Naive thymus-derived CD4-positive, alpha-beta T cell (primary cell): ENCODE measurements around the gene FGD3. TPM values are rescaled to one million over a fixed set of nuclear protein-coding genes. Genes with fewer than 3 reads are reported as not detected.
A peak's percentile ranks its signal among the peaks of the same experiment; 100 is the strongest.

Experiments used
- ATAC-seq: fragments of 150-1000 bp; cut with Tn5 transposase; 2 replicates; pipeline ENCODE4 v1.10.0; 2021; ENCODE audit warnings: mild to moderate bottlenecking, moderate library complexity
- CTCF ChIA-PET: fragments of 350-600 bp; sonication (Branson Sonifier 250); formaldehyde crosslinking; loops from one replicate; lab custom pipeline; 2021; ENCODE audit warnings: antibody characterized with exemption; lab: Charles Lee
- POLR2A ChIA-PET: fragments of 350-600 bp; sonication (Branson Sonifier 250); formaldehyde crosslinking; loops from one replicate; lab custom pipeline; 2021; ENCODE audit warnings: antibody characterized with exemption, inconsistent platforms; lab: Charles Lee
- DNase-seq, 9 donors: peaks; one replicate each; pipeline versions ENCODE4 v3.0.0 to v3.0.0-alpha.2; 2020 to 2022; ENCODE audit warnings: mixed read lengths in 1 of 9
- H3K27ac ChIP-seq: one replicate; pipeline ENCODE4 v1.7.0; 2013; ENCODE audit warnings: mild to moderate bottlenecking, low read depth, low read length, moderate library complexity
- H3K27me3 ChIP-seq, 2 donors: one replicate each; pipeline ENCODE4 v1.7.0; 2013; ENCODE audit warnings: low read length in 2 of 2, mild to moderate bottlenecking in 2 of 2, moderate library complexity in 2 of 2; ENCODE audit not compliant: control insufficient read depth in 2 of 2, insufficient read depth in 2 of 2
- H3K36me3 ChIP-seq, 3 experiments: 1 replicate in 2 of 3; 2 replicates in 1 of 3; pipeline ENCODE4 v1.7.0; 2013; ENCODE audit warnings: low read length in 3 of 3, mild to moderate bottlenecking in 3 of 3, moderate library complexity in 1 of 3; ENCODE audit not compliant: insufficient read depth in 3 of 3, control insufficient read depth in 2 of 3
- H3K4me1 ChIP-seq, 2 donors: one replicate each; pipeline ENCODE4 v1.7.0; 2013; ENCODE audit warnings: low read length in 2 of 2, mild to moderate bottlenecking in 2 of 2, moderate library complexity in 1 of 2; ENCODE audit not compliant: control insufficient read depth in 2 of 2, insufficient read depth in 2 of 2
- H3K4me3 ChIP-seq: 2 replicates; pipeline ENCODE4 v1.7.0; 2013; ENCODE audit warnings: mild to moderate bottlenecking, low read length
- H3K9me3 ChIP-seq, 3 experiments: 1 replicate in 2 of 3; 2 replicates in 1 of 3; pipeline ENCODE4 v1.7.0; 2013; ENCODE audit warnings: low read length in 3 of 3; ENCODE audit not compliant: control insufficient read depth in 2 of 3
- H3K27ac Mint-ChIP-seq, 9 donors: one replicate each; pipeline ENCODE4 v1.8.0; 2020 to 2022; ENCODE audit warnings: mixed read lengths in 9 of 9, mild to moderate bottlenecking in 8 of 9, moderate library complexity in 5 of 9, inconsistent platforms in 2 of 9
- H3K27me3 Mint-ChIP-seq, 5 donors: one replicate each; pipeline ENCODE4 v1.8.0; 2021 to 2022; ENCODE audit warnings: mixed read lengths in 5 of 5, mild to moderate bottlenecking in 1 of 5
- H3K36me3 Mint-ChIP-seq, 5 donors: one replicate each; pipeline ENCODE4 v1.8.0; 2020 to 2022; ENCODE audit warnings: mixed read lengths in 5 of 5, mild to moderate bottlenecking in 3 of 5, inconsistent platforms in 1 of 5
- H3K4me1 Mint-ChIP-seq, 7 donors: one replicate each; pipeline ENCODE4 v1.8.0; 2020 to 2022; ENCODE audit warnings: mixed read lengths in 7 of 7, mild to moderate bottlenecking in 3 of 7, inconsistent platforms in 1 of 7
- H3K4me3 Mint-ChIP-seq, 10 donors: one replicate each; pipeline ENCODE4 v1.8.0; 2020 to 2022; ENCODE audit warnings: mild to moderate bottlenecking in 10 of 10, mixed read lengths in 10 of 10, moderate library complexity in 6 of 10, inconsistent platforms in 2 of 10
- H3K9me3 Mint-ChIP-seq, 11 donors: one replicate each; pipeline ENCODE4 v1.8.0; 2020 to 2022; ENCODE audit warnings: mixed read lengths in 11 of 11, mild to moderate bottlenecking in 4 of 11, inconsistent platforms in 1 of 11, moderate library complexity in 1 of 11
- intact Hi-C, 2 donors: fragments of 100-400 bp; cut with micrococcal nuclease; formaldehyde crosslinking; loops; one replicate each; pipeline ENCODE4 v1.15.1; 2023
- polyA plus RNA-seq, 2 donors: library from polyadenylated mRNA; unstranded; fragments of 300-500 nt; fragmentation: Illumina TruSeq; gene quantifications; one replicate each; pipeline ENCODE4 v1.2.3, GENCODE V29; 2021
- total RNA-seq, 6 experiments: library from RNA in 5 of 6; stranded (reverse) in 5 of 6; gene quantifications; 1 replicate in 5 of 6; 2 replicates in 1 of 6; pipeline ENCODE4 v1.2.3 and lab custom pipeline; 2021 to 2026

Gene FGD3
- total and polyA plus RNA-seq, 7 experiments from 2014 or later, result 114 to 341 (median 193) TPM

DNA sequence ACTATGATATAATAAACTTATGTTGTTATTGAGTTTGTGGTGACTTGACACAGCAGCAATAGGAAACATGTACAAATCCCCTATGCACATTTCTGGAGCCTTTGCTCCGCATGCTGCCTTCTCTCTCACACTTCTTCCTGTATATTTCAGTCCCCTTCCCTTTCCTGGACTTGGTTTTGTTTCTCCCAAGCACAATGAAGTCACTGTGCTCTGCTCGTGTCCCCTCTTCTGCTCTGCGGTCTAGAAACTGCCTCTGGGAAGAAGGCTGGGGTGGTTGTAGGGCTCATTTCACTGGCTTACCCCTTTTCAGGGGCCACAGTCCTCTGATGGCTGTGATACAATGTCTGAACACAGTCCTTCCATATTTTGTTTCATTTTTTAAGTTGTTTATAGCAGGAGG lies 15.7 kb upstream of the FGD3 start:
- no peak for DNase-seq
- no peak for ATAC-seq
- Mint-ChIP-seq H3K27me3 (peaks cover 0 to 25% (median 0%) of the 10 kb centered on the region in 5 donors), H3K36me3 (no peaks in the 10 kb centered on the region), H3K4me1 (peaks cover 0 to 7% (median 1%) of the 10 kb centered on the region in 7 donors), H3K9me3 (no peaks in the 10 kb centered on the region), H3K27ac (peak overlapping the region in 1 of 9 donors; percentile 85), H3K4me3 (no peak overlapping the region)
- Histone ChIP-seq H3K36me3 (no peaks in the 10 kb centered on the region), H3K9me3 (no peaks in the 10 kb centered on the region), H3K27ac (no peak overlapping the region), H3K4me1 (no peaks in the 10 kb centered on the region), H3K4me3 (no peak overlapping the region), H3K27me3 (no peaks in the 10 kb centered on the region)
- ChIA-PET CTCF (no interaction called here), POLR2A (no interaction called here)
- intact Hi-C loops, result no loop called here

DNA sequence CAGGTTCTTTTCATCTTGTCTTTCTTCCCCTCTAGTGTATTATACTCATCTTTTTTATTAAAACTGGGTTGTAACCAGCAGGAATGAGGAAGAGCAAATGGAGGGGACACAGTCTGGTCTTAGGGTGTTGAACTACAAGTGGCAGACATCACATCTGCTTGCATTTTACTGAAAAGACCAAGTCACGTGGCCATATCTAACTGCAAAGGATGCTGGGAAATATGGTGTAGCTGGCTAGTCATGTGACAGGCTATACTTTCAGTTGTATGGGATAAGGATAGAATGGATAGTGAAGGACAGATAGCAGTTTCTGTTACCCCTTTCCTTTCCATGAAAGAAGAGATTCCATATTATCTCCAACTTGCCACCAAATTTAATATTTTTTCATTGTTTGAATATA lies 13.0 kb upstream of the FGD3 start:
- Mint-ChIP-seq H3K27me3 (peaks cover 0 to 21% (median 0%) of the 10 kb centered on the region in 5 donors), H3K27ac (no peak overlapping the region), H3K4me1 (peaks cover 0 to 7% (median 1%) of the 10 kb centered on the region in 7 donors), H3K4me3 (no peak overlapping the region), H3K36me3 (no peaks in the 10 kb centered on the region), H3K9me3 (no peaks in the 10 kb centered on the region)
- CTCF ChIA-PET, result no interaction called here
- no peak overlapping the region for H3K4me3 ChIP-seq
- intact Hi-C loops, result no loop called here
- H3K4me1 ChIP-seq, result no peaks in the 10 kb centered on the region
- POLR2A ChIA-PET, result no interaction called here
- DNase-seq (no peak), ATAC-seq (no peak)
- no peak overlapping the region for H3K27ac ChIP-seq
- H3K9me3 ChIP-seq, result no peaks in the 10 kb centered on the region
- H3K27me3 ChIP-seq, result no peaks in the 10 kb centered on the region
- no peaks in the 10 kb centered on the region for H3K36me3 ChIP-seq

DNA sequence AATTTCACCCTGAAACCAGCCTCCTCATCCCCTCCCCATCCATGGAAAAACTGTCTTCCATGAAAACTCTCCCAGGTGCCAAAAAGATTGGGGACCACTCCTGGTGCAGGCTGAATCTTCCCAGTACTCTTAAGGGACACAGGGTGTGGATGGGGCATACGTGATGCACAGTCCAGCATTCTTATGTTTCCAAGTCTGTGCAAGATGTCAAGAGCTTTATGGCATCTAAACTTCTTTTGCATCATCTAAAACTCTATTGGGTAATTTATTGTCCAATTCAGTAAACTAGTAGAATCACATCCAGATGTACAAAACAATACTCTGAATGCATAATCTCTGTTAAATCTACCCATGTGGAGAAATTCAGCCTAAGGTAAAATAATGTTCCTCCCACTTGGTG lies 9.3 kb upstream of the FGD3 start:
- Mint-ChIP-seq H3K4me1 (peaks cover under 1 to 21% (median 3%) of the 10 kb centered on the region in 7 donors), H3K27ac (no peak overlapping the region), H3K27me3 (peaks cover 0 to 17% (median 0%) of the 10 kb centered on the region in 5 donors), H3K36me3 (no peaks in the 10 kb centered on the region), H3K4me3 (no peak overlapping the region), H3K9me3 (peaks cover 0 to 4% (median 0%) of the 10 kb centered on the region in 11 donors)
- Histone ChIP-seq H3K4me3 (no peak overlapping the region), H3K27me3 (no peaks in the 10 kb centered on the region), H3K27ac (no peak overlapping the region), H3K36me3 (no peaks in the 10 kb centered on the region), H3K4me1 (no peaks in the 10 kb centered on the region), H3K9me3 (no peaks in the 10 kb centered on the region)
- POLR2A ChIA-PET, result no interaction called here
- intact Hi-C loops, result no loop called here
- CTCF ChIA-PET, result no interaction called here
- DNase-seq, result no peak
- ATAC-seq, result no peak

DNA sequence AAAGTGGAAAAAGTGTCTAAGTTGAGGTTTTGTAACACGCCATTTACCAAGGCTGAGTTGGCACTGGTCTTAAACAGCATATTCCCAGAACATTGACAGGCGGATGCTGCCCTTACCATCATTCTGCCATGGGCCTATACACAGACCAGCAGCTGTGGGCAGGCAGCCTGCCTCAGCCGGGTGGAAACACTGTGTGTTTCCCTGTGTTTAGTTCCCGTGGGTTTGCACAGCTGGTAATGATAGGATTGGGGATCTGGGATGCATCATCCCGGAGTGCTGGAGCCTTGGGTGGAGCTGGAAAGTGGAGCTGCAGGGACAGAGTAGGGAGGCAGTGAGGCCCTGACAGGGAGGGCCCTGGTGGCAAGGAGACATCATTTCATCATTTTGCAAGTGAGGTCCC lies 5.5 kb upstream of the FGD3 start:
- peaks cover 7 to 9% of the 10 kb centered on the region in 2 donors for H3K4me1 ChIP-seq
- Mint-ChIP-seq H3K27ac (no peak overlapping the region), H3K9me3 (peaks cover 0 to 4% (median 0%) of the 10 kb centered on the region in 11 donors), H3K27me3 (peaks cover 0 to 20% (median 0%) of the 10 kb centered on the region in 5 donors), H3K4me3 (no peak overlapping the region), H3K36me3 (peaks cover 0 to 3% (median 0%) of the 10 kb centered on the region in 5 donors), H3K4me1 (peaks cover 6 to 26% (median 22%) of the 10 kb centered on the region in 7 donors)
- ATAC-seq (no peak), DNase-seq (no peak)
- no peak overlapping the region for H3K27ac ChIP-seq
- no peak overlapping the region for H3K4me3 ChIP-seq
- POLR2A ChIA-PET, result interaction anchor here (0.6 to 2.8 kb wide), 4 partner anchors 12 to 57 kb away, joined by 3 to 16 read pairs (median 6); no protein-coding TSS in a partner anchor
- H3K36me3 ChIP-seq, result no peaks in the 10 kb centered on the region
- intact Hi-C loops, result no loop called here
- CTCF ChIA-PET, result interaction anchor here (0.6 kb wide), 2 partner anchors 577 to 652 kb away, joined by 3 read pairs; no protein-coding TSS in a partner anchor
- H3K9me3 ChIP-seq, result no peaks in the 10 kb centered on the region
- H3K27me3 ChIP-seq, result no peaks in the 10 kb centered on the region

DNA sequence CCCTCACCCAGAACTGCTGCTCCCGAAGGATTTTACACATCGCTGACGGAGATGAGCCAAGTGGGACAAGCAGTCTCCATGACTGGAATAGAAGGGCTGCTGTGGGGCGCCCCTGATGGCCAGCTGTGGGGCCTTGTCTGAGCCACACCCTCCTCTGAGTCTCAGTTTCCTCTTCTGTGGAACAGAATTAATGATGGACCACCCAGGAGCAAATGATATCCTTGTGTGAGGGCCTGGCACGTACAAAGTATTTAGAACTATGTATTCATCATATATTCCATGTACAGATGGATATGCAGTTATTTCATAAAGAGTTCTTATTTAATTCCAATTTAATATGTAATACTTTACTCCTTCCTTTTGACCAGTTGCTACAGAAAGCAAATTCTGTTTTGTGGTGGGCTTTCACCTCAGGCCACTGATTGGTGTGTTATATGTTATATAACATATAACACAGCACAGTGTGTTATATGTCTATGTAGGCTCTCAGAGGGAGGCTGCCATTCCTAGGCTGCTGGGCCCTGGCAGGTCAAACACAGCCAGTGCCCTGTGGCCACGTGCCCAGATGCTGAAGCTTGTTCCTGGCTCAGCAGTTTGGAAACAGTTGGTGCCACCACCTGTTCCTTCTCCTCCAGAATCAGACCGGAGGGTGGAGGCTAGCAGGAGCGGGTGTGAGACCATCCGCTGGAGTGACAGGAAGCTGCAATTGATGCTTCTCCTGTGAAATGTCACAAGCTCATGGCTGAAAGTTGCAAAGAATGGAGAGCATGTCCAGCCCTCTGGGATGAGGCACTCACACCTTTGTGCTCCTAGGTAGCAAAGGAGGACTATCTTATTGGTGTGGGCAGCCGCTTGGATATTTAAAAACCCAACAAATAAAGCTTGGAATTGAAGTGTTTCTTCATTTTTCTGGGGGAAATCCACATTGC lies 4.4 kb upstream of the FGD3 start:
- peaks cover 12 to 32% (median 25%) of the 10 kb centered on the region in 7 donors for H3K4me1 Mint-ChIP-seq
- ChIA-PET CTCF (interaction anchor here (1.0 kb wide), 1 partner anchor 12 kb away, joined by 3 read pairs; no protein-coding TSS in a partner anchor), POLR2A (interaction anchor here (0.5 to 2.8 kb wide), 4 partner anchors 11 to 175 kb away, joined by 3 to 16 read pairs (median 6); no protein-coding TSS in a partner anchor)
- Histone ChIP-seq H3K36me3 (peaks cover 0 to 4% (median 0%) of the 10 kb centered on the region in 3 experiments), H3K9me3 (no peaks in the 10 kb centered on the region), H3K27ac (no peak overlapping the region), H3K27me3 (no peaks in the 10 kb centered on the region), H3K4me1 (peaks cover 8 to 15% of the 10 kb centered on the region in 2 donors), H3K4me3 (no peak overlapping the region)
- no peak for ATAC-seq
- peak overlapping the region in 1 of 9 donors; percentile 12 for H3K27ac Mint-ChIP-seq
- intact Hi-C loops, result no loop called here
- peak overlapping the region in 1 of 10 donors; percentile 29 for H3K4me3 Mint-ChIP-seq
- H3K27me3 Mint-ChIP-seq, result peaks cover 0 to 21% (median 0%) of the 10 kb centered on the region in 5 donors
- no peak for DNase-seq
- peaks cover 0 to 4% (median 0%) of the 10 kb centered on the region in 5 donors for H3K36me3 Mint-ChIP-seq
- peaks cover 0 to 4% (median 0%) of the 10 kb centered on the region in 11 donors for H3K9me3 Mint-ChIP-seq

DNA sequence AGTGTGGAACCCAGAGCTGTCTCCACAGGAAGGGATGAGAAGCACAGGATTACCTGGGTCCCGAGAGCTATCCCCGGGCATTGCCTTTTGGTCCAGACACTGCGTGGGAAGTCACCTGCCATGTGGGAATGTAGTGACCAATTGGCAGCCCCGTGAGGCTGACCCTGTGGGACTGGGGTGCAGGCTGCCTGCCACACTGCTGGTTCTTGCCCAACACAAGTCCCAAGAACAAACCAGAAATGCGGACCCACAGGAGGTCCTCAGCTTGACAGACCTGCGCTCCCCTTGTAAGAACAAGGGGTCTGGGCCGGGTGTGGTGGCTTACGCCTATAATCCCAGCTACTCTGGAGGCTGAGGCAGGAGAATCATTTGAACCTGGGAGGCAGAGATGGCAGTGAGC lies 2.4 kb upstream of the FGD3 start:
- Mint-ChIP-seq H3K27me3 (peaks cover 0 to 17% (median 0%) of the 10 kb centered on the region in 5 donors), H3K36me3 (peaks cover 0 to 4% (median 0%) of the 10 kb centered on the region in 5 donors), H3K4me3 (no peak overlapping the region), H3K4me1 (peaks cover 21 to 52% (median 39%) of the 10 kb centered on the region in 7 donors), H3K9me3 (peaks cover 0 to 4% (median 0%) of the 10 kb centered on the region in 11 donors), H3K27ac (peak overlapping the region in 1 of 9 donors; percentile 73)
- intact Hi-C loops, result no loop called here
- POLR2A ChIA-PET, result interaction anchor here (2.8 kb wide), 1 partner anchor 9 kb away, joined by 16 read pairs; no protein-coding TSS in a partner anchor
- Histone ChIP-seq H3K9me3 (no peaks in the 10 kb centered on the region), H3K27me3 (no peaks in the 10 kb centered on the region), H3K4me3 (no peak overlapping the region), H3K36me3 (peaks cover 0 to 4% (median 0%) of the 10 kb centered on the region in 3 experiments), H3K4me1 (peaks cover 24 to 33% of the 10 kb centered on the region in 2 donors), H3K27ac (no peak overlapping the region)
- CTCF ChIA-PET, result no interaction called here
- no peak for ATAC-seq
- DNase-seq, result no peak
